Endothelial cell of umbilical vein (primary cell): ENCODE measurements around the gene HECW1.

Source experiments
- GATA2 ChIP-seq: IDR thresholded peaks from 2 replicates; pipeline ENCODE4 v1.7.0; 2011; ENCODE audit warnings: low read depth, mild to moderate bottlenecking, moderate library complexity, mixed read lengths, low read length; ENCODE audit not compliant: insufficient read length, insufficient read depth
- MYC ChIP-seq: IDR thresholded peaks from one replicate; pipeline ENCODE4 v1.6.1; 2011; ENCODE audit warnings: mild to moderate bottlenecking, low read depth, low read length
- POLR2A ChIP-seq: IDR thresholded peaks from 2 replicates; pipeline ENCODE4 v1.6.1; 2012; ENCODE audit warnings: low read depth, mild to moderate bottlenecking, control low read depth, low read length
- POLR2AphosphoS5 ChIP-seq: IDR thresholded peaks from 2 replicates; pipeline ENCODE4 v1.6.1; 2012; ENCODE audit warnings: low read depth, mild to moderate bottlenecking, control low read depth, low read length, moderate library complexity; ENCODE audit not compliant: insufficient read depth
- TF ChIP-seq, protein P1 (sequence below), 2 donors: IDR thresholded peaks; 1 replicate in 1 of 2; 2 replicates in 1 of 2; pipeline ENCODE4 v1.5.1; 2011; ENCODE audit warnings: low read length in 2 of 2, mild to moderate bottlenecking in 2 of 2, moderate library complexity in 2 of 2, control low read depth in 1 of 2, inconsistent platforms in 1 of 2, low read depth in 1 of 2; ENCODE audit not compliant: insufficient read depth in 1 of 2; ENCODE audit errors: extremely low read depth in 1 of 2
- TF ChIP-seq, protein P2 (sequence below): IDR thresholded peaks from 2 replicates; pipeline ENCODE4 v1.6.1; 2011; ENCODE audit not compliant: insufficient read depth, insufficient read length

DNA sequence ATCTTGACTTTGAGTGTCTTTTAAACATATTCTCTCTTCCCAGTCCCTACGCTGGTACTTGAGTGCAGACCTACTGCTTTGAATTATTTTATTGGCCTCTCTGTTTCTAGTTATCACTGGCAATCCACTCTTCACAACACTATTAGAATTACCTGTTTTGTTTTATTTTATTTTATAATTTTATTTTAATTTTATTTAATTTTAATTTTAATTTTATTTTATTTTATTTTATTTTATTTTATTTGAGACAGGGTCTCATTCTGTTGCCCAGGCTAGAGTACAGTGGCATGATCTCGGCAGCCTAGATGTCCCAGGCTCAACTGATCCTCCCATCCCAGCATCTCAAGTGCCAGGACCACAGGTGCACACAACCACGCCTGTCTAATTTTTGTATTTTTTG lies 477.3 kb downstream of the HECW1 start:
- TF ChIP-seq, protein P1, sequence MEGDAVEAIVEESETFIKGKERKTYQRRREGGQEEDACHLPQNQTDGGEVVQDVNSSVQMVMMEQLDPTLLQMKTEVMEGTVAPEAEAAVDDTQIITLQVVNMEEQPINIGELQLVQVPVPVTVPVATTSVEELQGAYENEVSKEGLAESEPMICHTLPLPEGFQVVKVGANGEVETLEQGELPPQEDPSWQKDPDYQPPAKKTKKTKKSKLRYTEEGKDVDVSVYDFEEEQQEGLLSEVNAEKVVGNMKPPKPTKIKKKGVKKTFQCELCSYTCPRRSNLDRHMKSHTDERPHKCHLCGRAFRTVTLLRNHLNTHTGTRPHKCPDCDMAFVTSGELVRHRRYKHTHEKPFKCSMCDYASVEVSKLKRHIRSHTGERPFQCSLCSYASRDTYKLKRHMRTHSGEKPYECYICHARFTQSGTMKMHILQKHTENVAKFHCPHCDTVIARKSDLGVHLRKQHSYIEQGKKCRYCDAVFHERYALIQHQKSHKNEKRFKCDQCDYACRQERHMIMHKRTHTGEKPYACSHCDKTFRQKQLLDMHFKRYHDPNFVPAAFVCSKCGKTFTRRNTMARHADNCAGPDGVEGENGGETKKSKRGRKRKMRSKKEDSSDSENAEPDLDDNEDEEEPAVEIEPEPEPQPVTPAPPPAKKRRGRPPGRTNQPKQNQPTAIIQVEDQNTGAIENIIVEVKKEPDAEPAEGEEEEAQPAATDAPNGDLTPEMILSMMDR (IDR thresholded peaks at IDR 0.05; ENCODE audit: extremely low read depth in 1 of 2, insufficient read depth in 1 of 2, low read depth in 1 of 2, low read length in 2 of 2), result no peak
- TF ChIP-seq POLR2A (no peak), POLR2AphosphoS5 (no peak), GATA2 (no peak), MYC (no peak)
- TF ChIP-seq, protein P2, sequence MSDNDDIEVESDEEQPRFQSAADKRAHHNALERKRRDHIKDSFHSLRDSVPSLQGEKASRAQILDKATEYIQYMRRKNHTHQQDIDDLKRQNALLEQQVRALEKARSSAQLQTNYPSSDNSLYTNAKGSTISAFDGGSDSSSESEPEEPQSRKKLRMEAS, result no peak
